ENCODE measurements around the gene SPON1. TPM values are rescaled to one million over a fixed set of nuclear protein-coding genes. Genes with fewer than 3 reads are reported as not detected.
A peak's percentile ranks its signal among the peaks of the same experiment; 100 is the strongest.
"Not testable (repeated sequence)": the region's sequence is repeated elsewhere in the genome, so short reads cannot be mapped to it uniquely, and the experiment has no call there.

The SPON1 gene
- total RNA-seq, 4 donors from 2014 or later: 80.2 to 141 (median 103) TPM

DNA sequence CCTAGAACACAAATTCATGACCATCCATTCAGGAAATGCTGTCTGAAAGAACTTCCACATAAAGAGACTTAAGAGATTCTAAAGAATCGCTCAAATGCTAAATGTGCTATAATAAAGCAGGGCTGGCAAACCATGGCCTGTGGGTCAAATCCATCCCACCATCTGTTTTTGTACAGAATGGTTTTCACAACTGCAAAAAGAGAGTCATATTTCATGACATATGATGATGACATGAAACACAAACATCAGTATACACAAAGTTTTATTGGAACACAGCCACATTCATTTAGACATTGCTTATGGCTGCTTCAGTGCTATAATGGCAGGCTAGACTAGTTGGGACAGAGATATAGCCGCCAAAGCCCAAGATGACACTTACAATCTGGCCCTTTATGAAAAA, 311.4 kb downstream of the SPON1 start:
- ATAC-seq (ENCODE audit: low FRiP score): no peak
- DNase-seq (ENCODE audit: low spot score): no peak

DNA sequence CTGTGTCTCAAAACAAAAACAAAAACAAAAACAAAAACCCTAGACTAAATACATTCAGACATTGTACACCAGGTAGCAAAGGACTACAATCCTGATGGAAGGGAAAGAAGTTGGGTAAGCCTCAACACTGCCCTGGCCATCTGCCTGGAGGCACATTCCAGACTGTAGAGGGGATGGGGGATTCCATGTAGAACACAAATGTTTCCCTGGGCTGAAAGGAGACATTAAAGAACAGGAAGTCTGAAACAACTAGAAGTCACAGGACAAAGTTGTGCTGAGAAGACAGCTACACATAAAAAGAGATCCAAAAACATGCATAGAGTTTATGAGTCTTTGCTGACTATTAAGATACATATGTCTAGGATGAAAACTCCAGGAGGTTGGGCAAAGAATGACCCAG, 312.6 kb downstream of the SPON1 start:
- TF ChIP-seq CTCF (IDR thresholded peaks at IDR 0.05): no peak
- DNase-seq (ENCODE audit: low spot score) (no peak), ATAC-seq (ENCODE audit: low FRiP score) (no peak)

More for the DNA sequence above, 311.4 kb downstream of the SPON1 start:
- no peak for TF ChIP-seq CTCF (IDR thresholded peaks at IDR 0.05)

GRCh38 chr11:14278869-14279268, 316.3 kb downstream of the SPON1 start:
- not testable (repeated sequence) for DNase-seq (ENCODE audit: low spot score)
- peak; percentile 32 for ATAC-seq (ENCODE audit: low FRiP score)

DNA sequence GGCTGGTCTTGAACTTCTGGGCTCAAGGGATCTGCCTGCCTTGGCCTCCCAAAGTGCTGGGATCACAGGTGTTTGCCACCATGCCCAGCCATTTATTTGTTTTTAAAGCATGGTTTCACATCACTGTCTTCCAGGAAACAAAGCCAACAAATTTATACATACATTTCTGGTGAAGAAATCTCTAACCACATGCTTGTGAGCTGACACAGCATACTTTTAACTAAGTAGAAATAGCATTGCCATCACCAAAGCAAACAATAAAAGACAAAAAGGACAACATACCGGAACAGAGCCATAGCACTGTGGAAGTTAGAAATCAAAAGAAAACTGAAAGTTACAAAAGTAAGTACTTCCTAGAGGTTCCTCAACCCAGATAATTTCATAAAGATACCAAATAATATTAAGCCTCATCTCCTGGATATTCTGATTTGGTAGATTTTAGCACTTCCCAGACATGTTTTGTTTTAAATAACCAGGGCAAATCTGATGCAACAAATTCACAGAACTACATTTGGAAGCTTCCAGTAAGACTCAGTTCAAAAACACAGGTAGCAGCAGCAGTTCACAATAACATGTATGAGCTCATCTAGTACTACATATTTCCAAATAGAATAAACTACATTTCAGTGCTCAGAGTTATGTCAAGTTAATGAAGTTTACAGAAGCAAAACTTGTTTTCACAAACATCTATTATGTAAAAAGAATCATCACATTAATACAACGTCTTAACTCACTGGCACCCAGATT, 325.8 kb downstream of the SPON1 start:
- ATAC-seq (ENCODE audit: low FRiP score): no peak
- TF ChIP-seq CTCF (IDR thresholded peaks at IDR 0.05): no peak
- DNase-seq (ENCODE audit: low spot score): no peak

- DNase-seq (ENCODE audit: low spot score) (no peak), ATAC-seq (ENCODE audit: low FRiP score) (no peak)
- no peak for TF ChIP-seq CTCF (IDR thresholded peaks at IDR 0.05)
These were observed 327.9 kb downstream of the SPON1 start for GRCh38 chr11:14290422-14290821.

DNA sequence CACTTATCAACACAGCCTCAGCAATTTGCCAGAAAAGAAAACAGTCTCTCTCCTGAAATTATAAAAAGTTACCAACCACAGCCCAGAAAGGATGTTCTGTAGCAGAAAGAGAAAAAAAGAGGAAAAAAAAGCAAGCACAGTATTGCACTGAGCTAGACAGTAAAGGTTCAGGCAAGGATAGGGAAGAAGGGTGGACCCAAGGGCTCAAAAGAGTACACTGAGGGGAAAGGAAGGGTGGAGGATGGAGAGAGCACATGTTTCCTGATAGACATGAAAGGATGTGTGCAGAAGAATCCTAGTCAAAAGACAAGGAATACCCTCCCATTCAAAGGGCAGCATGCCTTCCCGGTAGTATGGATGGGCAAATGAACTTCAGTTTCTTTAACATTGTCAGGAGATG, 337.4 kb downstream of the SPON1 start:
- ATAC-seq (ENCODE audit: low FRiP score): no peak
- TF ChIP-seq CTCF (IDR thresholded peaks at IDR 0.05): no peak

GRCh38 chr11:14300661-14301304, 338.3 kb downstream of the SPON1 start:
- peak in 1 of 3 donors; percentile 56 for TF ChIP-seq CTCF (IDR thresholded peaks at IDR 0.05)
- no peak for DNase-seq (ENCODE audit: low spot score)
- ATAC-seq (ENCODE audit: low FRiP score): peak; percentile 91

More for the DNA sequence above, 337.4 kb downstream of the SPON1 start:
- DNase-seq (ENCODE audit: low spot score): no peak
